K562 (cell line): ENCODE data around the gene DNMT1. TPM values are rescaled to one million over a fixed set of nuclear protein-coding genes. Genes with fewer than 3 reads are reported as not detected.

Source experiments
- ATAC-seq: fragments of 200-7000 bp; cut with Tn5 transposase; 3 replicates; pipeline ENCODE4 v1.9.1; 2020; ENCODE audit warnings: moderate library complexity
- BruUV-seq: library from RNA; stranded (reverse); fragments of 400-500 nt; replicated peaks from 2 replicates; lab custom pipeline; 2021; lab: Mats Ljungman, UMichigan
- CTCF ChIA-PET: fragments of 300-600 bp; formaldehyde crosslinking; extraction: SDS; loops from one replicate; lab custom pipeline; 2021; ENCODE audit warnings: low intra/inter-chr PET ratio; lab: Yijun Ruan, JAX
- POLR2A ChIA-PET: fragments of 300-600, 350-650 bp; sonication (Branson Sonifier 250); formaldehyde crosslinking; extraction: SDS; loops from one replicate; lab custom pipeline; 2021; ENCODE audit warnings: antibody characterized with exemption, inconsistent platforms; lab: Yijun Ruan, JAX
- DNase-seq, 4 experiments: peaks; one replicate each; pipeline versions ENCODE4 v3.0.0 to v3.0.0-alpha.2; 2011 to 2018; ENCODE audit warnings: low spot score in 3 of 4, mixed read lengths in 3 of 4; ENCODE audit errors: extremely low read depth in 1 of 4
- FAIRE-seq: peaks from 2 replicates; lab custom pipeline; 2011; peaks lifted over from hg19 to GRCh38; lab: Jason Lieb, UNC
- H2AFZ ChIP-seq: 2 replicates; pipeline ENCODE4 v1.6.0; 2011; ENCODE audit warnings: low read depth, low read length, control low read depth, inconsistent platforms
- H3K27ac ChIP-seq: fragments of 200-600 bp; 3 replicates; pipeline ENCODE4 v1.8.0; 2011; ENCODE audit warnings: low read depth, mild to moderate bottlenecking, control low read depth, inconsistent platforms, low read length, moderate library complexity, mixed read lengths; ENCODE audit errors: extremely low read depth
- H3K27me3 ChIP-seq, 2 experiments: fragments of 300-600 bp in 1 of 2; 2 replicates in 1 of 2; 3 replicates in 1 of 2; pipeline versions ENCODE4 v1.6.0 to v1.8.0; 2011; ENCODE audit warnings: inconsistent platforms in 2 of 2, low read length in 2 of 2, mild to moderate bottlenecking in 1 of 2, mixed read lengths in 1 of 2, moderate library complexity in 1 of 2; ENCODE audit not compliant: control insufficient read depth in 2 of 2, insufficient read depth in 2 of 2
- H3K36me3 ChIP-seq: fragments of 300-600 bp; 3 replicates; pipeline ENCODE4 v1.8.0; 2011; ENCODE audit warnings: mild to moderate bottlenecking, low read length, inconsistent platforms; ENCODE audit not compliant: control insufficient read depth, insufficient read depth
- H3K4me1 ChIP-seq, 2 experiments: fragments of 200-600 bp in 1 of 2; replicated peaks in 1 of 2; 2 replicates in 1 of 2; 3 replicates in 1 of 2; pipeline versions ENCODE4 v1.5.1 to v1.8.0; 2011; ENCODE audit warnings: inconsistent platforms in 2 of 2, low read length in 2 of 2, mild to moderate bottlenecking in 1 of 2, mixed read lengths in 1 of 2, moderate library complexity in 1 of 2; ENCODE audit not compliant: control insufficient read depth in 2 of 2, insufficient read depth in 2 of 2
- H3K4me2 ChIP-seq: 2 replicates; pipeline ENCODE4 v1.6.1; 2011; ENCODE audit warnings: low read length, control low read depth, inconsistent platforms, mixed read lengths; ENCODE audit not compliant: insufficient read depth
- H3K4me3 ChIP-seq: fragments of 200-600 bp; sonication (generic), shearing (Covaris generic); 2 replicates; pipeline ENCODE4 v1.5.1; 2016; ENCODE audit warnings: control low read depth, inconsistent platforms
- H3K79me2 ChIP-seq: fragments of 200-600 bp; 3 replicates; pipeline ENCODE4 v1.8.0; 2011; ENCODE audit warnings: low read length, inconsistent platforms; ENCODE audit not compliant: control insufficient read depth, insufficient read depth
- H3K9ac ChIP-seq, 2 experiments: 2 replicates each; pipeline versions ENCODE4 v1.6.0 to v1.6.1; 2011; ENCODE audit warnings: low read depth in 2 of 2, low read length in 2 of 2, control low read depth in 1 of 2, inconsistent platforms in 1 of 2, mild to moderate bottlenecking in 1 of 2, mixed read lengths in 1 of 2; ENCODE audit not compliant: insufficient read depth in 1 of 2
- H3K9me1 ChIP-seq: one replicate; pipeline ENCODE4 v1.6.0; 2011; ENCODE audit warnings: inconsistent platforms, mild to moderate bottlenecking, low read length, moderate library complexity; ENCODE audit not compliant: control insufficient read depth, insufficient read depth
- H3K9me3 ChIP-seq: replicated peaks from 2 replicates; pipeline ENCODE4 v1.5.1; 2011; ENCODE audit warnings: low read depth, low read length, inconsistent platforms; ENCODE audit not compliant: control insufficient read depth, insufficient read depth
- H4K20me1 ChIP-seq: replicated peaks from 2 replicates; pipeline ENCODE4 v1.6.1; 2011; ENCODE audit warnings: low read length, inconsistent platforms, mixed read lengths; ENCODE audit not compliant: control insufficient read depth, insufficient read depth
- ARID2 ChIP-seq: fragments of 450-650 bp; IDR thresholded peaks from 2 replicates; pipeline ENCODE4 v1.6.1; 2017; ENCODE audit warnings: antibody characterized with exemption, mild to moderate bottlenecking
- HLTF ChIP-seq: fragments of 450-650 bp; IDR thresholded peaks from 2 replicates; pipeline ENCODE4 v1.6.1; 2016
- HMGN3 ChIP-seq: IDR thresholded peaks from 2 replicates; pipeline ENCODE4 v1.6.1; 2011; ENCODE audit warnings: borderline replicate concordance, low read depth, mild to moderate bottlenecking, mixed read lengths, low read length; ENCODE audit not compliant: insufficient read length; ENCODE audit errors: extremely low read depth
- HNRNPUL1 ChIP-seq: fragments of 200-400 bp; formaldehyde crosslinking; IDR thresholded peaks from 2 replicates; pipeline ENCODE4 v1.6.1; 2017; ENCODE audit warnings: low read length
- KLF16 ChIP-seq: IDR thresholded peaks from 2 replicates; pipeline ENCODE4 v1.6.1; 2016; ENCODE audit warnings: antibody characterized with exemption
- OTX1 ChIP-seq: fragments of 450-650 bp; formaldehyde crosslinking; IDR thresholded peaks from 2 replicates; pipeline ENCODE4 v1.4.0; 2022; ENCODE audit warnings: mild to moderate bottlenecking
- SIN3A ChIP-seq, 2 experiments: fragments of 150-350 bp in 1 of 2; IDR thresholded peaks; 2 replicates each; pipeline ENCODE4 v1.6.1; 2011 to 2016; ENCODE audit warnings: borderline replicate concordance in 2 of 2, low read depth in 2 of 2, low read length in 2 of 2, mild to moderate bottlenecking in 2 of 2, moderate library complexity in 2 of 2; ENCODE audit not compliant: control insufficient read depth in 1 of 2
- SNIP1 ChIP-seq: fragments of 450-650 bp; IDR thresholded peaks from 2 replicates; pipeline ENCODE4 v1.7.1; 2017; ENCODE audit warnings: low read depth, mild to moderate bottlenecking
- TGIF2 ChIP-seq: sonication (generic); formaldehyde crosslinking; IDR thresholded peaks from 2 replicates; pipeline ENCODE4 v1.8.1; 2022; ENCODE audit warnings: mild to moderate bottlenecking, missing genetic modification reagents, moderate library complexity
- WGBS: fragments of 100-300 bp; shearing (Covaris generic); methylation state at CpG from one replicate; pipeline ENCODE4 v1.1.6; 2016; ENCODE audit warnings: low coverage, mixed read lengths; ENCODE audit not compliant: insufficient coverage; ENCODE audit errors: missing lambda C conversion rate; 5-methylcytosine and 5-hydroxymethylcytosine counted together
- in situ Hi-C: fragments of 300-500 bp; cut with MboI; formaldehyde crosslinking; loops from 4 replicates; pipeline ENCODE4 v1.15.0; 2018; ENCODE audit warnings: inconsistent platforms, mixed read lengths
- intact Hi-C: fragments of 100-400 bp; cut with micrococcal nuclease; formaldehyde crosslinking; loops from 2 replicates; pipeline ENCODE4 v1.14.2; 2022
- polyA plus RNA-seq, 8 experiments: library from polyadenylated mRNA; depleted of rRNA in 4 of 8; stranded (reverse) in 5 of 8; unstranded in 3 of 8; fragments of >200 nt; fragmentation: Nextera tagmentation in 2 of 8; fragmentation: Illumina TruSeq in 1 of 8; extraction: Ambion mirVana in 2 of 8; extraction: Trizol in 1 of 8; gene quantifications; 2 replicates each; pipeline versions ENCODE4 v1.2.1 to v1.2.3, GENCODE V29; 2011 to 2014; ENCODE audit warnings: inconsistent platforms in 1 of 8, missing spikeins in 1 of 8
- total RNA-seq, 7 experiments: library from RNA; depleted of rRNA in 6 of 7; stranded (reverse); fragments of >200 nt in 6 of 7; fragmentation: Illumina TruSeq in 2 of 7; extraction: Trizol in 2 of 7; gene quantifications; 2 replicates each; pipeline versions ENCODE4 v1.2.1 to v1.2.3, GENCODE V29; 2011 to 2021; ENCODE audit warnings: low replicate concordance in 1 of 7
- TF ChIP-seq, protein P1 (sequence below): fragments of 450-650 bp; formaldehyde crosslinking; IDR thresholded peaks from 2 replicates; pipeline ENCODE4 v1.4.0; 2022; ENCODE audit warnings: missing genetic modification characterization
- TF ChIP-seq, protein P2 (sequence below): fragments of 200-800 bp; sonication (Bioruptor generic); IDR thresholded peaks from 2 replicates; pipeline ENCODE4 v1.6.1; 2017; ENCODE audit warnings: missing genetic modification characterization, missing compliant biosample characterization
- TF ChIP-seq, protein P3 (sequence below): sonication (generic); formaldehyde crosslinking; IDR thresholded peaks from 2 replicates; pipeline ENCODE4 v1.8.0; 2022; ENCODE audit warnings: mild to moderate bottlenecking, missing genetic modification reagents, borderline replicate concordance
- TF ChIP-seq, protein P4 (sequence below): fragments of 200-800 bp; sonication (Bioruptor generic); IDR thresholded peaks from 2 replicates; pipeline ENCODE4 v1.6.1; 2017; ENCODE audit warnings: missing genetic modification characterization, missing compliant biosample characterization
- TF ChIP-seq, protein P5 (sequence below): sonication (generic); formaldehyde crosslinking; IDR thresholded peaks from 2 replicates; pipeline ENCODE4 v1.5.0; 2020; ENCODE audit warnings: missing genetic modification reagents

DNMT1 gene
- total and polyA plus RNA-seq, 9 of the 15 experiments (the other 6 are each of a cell fraction or from before 2014, with no cell fraction given), result 80.1 to 271 (median 121) TPM

DNA sequence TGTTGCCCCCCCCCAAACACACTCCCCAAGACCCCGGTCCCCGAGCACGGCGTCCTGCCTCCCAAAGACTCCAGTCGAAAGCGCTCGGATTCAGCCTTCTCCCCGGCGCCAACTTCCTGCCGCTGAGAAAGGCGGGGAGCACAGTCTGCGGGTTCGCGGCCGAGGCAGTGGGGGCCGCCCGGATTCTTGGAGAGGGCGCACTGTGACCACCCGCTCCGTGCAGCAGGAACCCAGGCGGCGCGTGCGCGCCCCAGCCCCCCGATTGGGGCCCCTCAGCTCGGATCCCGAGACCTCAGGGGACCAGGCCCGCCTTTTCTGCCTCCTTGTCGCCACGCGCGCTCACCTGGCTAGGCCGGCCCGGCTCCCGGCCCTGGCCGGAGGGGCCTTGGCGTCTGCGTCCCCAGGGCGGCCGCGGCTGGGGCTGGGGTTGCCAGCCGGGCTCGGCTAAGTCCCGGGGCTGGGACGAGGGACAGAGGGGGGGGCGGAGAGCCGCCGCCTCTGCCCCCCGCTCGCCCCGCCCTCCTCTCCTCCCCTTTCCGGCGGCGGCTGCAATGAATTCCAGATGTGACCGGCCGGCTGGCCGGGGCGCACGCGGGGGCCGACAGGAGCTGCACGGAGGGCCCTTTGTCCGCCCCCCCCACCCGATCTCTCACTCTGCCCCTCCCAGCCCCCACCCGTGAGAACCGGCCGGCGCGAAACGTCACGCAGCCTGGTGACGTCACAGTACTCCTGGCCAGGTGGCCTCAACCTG, 36.3 kb upstream of the DNMT1 start, which contains the start of gene S1PR2:
S1PR2 (minus strand) TSS at position 471 of the 751 bp plus-strand sequence. CDS start 6,426 bp downstream, outside the sequence.
- peak; percentile 92 for ATAC-seq
- in situ Hi-C loops, result no loop called here
- H3K4me2 ChIP-seq, result peak within 1 kb of the TSS; percentile 81
- H2AFZ ChIP-seq, result peak within 1 kb of the TSS; percentile 93
- H3K27ac ChIP-seq, result peak within 1 kb of the TSS; percentile 83
- no peaks in the 10 kb centered on the region for H3K9me1 ChIP-seq
- peak within 1 kb of the TSS; percentile 77 to 98 for H3K9ac ChIP-seq
- DNase-seq, result peak; percentile 92 to 95 (median 93)
- intact Hi-C loops, result no loop called here
- CTCF ChIA-PET, result no interaction called here
- under 1% methylated on average over 28 of the region's 73 CpGs for WGBS
- peak within 1 kb of the TSS; percentile 91 for H3K4me3 ChIP-seq
- H4K20me1 ChIP-seq, result 0 out of 2 replicates have a peak, but pooled peaks cover 4% of the 10 kb centered on the region
- peaks cover 22 to 36% of the 10 kb centered on the region in 2 experiments; a peak in 4 of 5 replicates for H3K4me1 ChIP-seq
- POLR2A ChIA-PET, result interaction anchor here (0.6 to 1.0 kb wide), 5 partner anchors 11 to 298 kb away, joined by 3 to 5 read pairs (median 3); no protein-coding TSS in a partner anchor
- peaks cover 17% of the 10 kb centered on the region for H3K79me2 ChIP-seq
- H3K36me3 ChIP-seq, result no peaks in the 10 kb centered on the region
- H3K27me3 ChIP-seq, result no peaks in the 10 kb centered on the region
- H3K9me3 ChIP-seq, result no peaks in the 10 kb centered on the region
- no peak for FAIRE-seq
- BruUV-seq, result no TSS peak
- TF ChIP-seq, protein P1, sequence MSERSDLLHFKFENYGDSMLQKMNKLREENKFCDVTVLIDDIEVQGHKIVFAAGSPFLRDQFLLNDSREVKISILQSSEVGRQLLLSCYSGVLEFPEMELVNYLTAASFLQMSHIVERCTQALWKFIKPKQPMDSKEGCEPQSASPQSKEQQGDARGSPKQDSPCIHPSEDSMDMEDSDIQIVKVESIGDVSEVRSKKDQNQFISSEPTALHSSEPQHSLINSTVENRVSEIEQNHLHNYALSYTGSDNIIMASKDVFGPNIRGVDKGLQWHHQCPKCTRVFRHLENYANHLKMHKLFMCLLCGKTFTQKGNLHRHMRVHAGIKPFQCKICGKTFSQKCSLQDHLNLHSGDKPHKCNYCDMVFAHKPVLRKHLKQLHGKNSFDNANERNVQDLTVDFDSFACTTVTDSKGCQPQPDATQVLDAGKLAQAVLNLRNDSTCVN (CRISPR knock-in tag), result no peak
- TF ChIP-seq, protein P2, sequence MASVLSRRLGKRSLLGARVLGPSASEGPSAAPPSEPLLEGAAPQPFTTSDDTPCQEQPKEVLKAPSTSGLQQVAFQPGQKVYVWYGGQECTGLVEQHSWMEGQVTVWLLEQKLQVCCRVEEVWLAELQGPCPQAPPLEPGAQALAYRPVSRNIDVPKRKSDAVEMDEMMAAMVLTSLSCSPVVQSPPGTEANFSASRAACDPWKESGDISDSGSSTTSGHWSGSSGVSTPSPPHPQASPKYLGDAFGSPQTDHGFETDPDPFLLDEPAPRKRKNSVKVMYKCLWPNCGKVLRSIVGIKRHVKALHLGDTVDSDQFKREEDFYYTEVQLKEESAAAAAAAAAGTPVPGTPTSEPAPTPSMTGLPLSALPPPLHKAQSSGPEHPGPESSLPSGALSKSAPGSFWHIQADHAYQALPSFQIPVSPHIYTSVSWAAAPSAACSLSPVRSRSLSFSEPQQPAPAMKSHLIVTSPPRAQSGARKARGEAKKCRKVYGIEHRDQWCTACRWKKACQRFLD (CRISPR knock-in tag), result 0 out of 2 replicates have a peak, but pooled peaks have one; percentile 73
- TF ChIP-seq, protein P3, sequence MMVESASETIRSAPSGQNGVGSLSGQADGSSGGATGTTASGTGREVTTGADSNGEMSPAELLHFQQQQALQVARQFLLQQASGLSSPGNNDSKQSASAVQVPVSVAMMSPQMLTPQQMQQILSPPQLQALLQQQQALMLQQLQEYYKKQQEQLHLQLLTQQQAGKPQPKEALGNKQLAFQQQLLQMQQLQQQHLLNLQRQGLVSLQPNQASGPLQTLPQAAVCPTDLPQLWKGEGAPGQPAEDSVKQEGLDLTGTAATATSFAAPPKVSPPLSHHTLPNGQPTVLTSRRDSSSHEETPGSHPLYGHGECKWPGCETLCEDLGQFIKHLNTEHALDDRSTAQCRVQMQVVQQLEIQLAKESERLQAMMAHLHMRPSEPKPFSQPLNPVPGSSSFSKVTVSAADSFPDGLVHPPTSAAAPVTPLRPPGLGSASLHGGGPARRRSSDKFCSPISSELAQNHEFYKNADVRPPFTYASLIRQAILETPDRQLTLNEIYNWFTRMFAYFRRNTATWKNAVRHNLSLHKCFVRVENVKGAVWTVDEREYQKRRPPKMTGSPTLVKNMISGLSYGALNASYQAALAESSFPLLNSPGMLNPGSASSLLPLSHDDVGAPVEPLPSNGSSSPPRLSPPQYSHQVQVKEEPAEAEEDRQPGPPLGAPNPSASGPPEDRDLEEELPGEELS (CRISPR knock-in tag), result no peak
- TF ChIP-seq ARID2, result no peak
- peak in 1 of 2 experiments; percentile 35; a peak in 1 of 4 replicates for TF ChIP-seq SIN3A (IDR thresholded peaks at IDR 0.05; ENCODE audit: borderline replicate concordance in 2 of 2, control insufficient read depth in 1 of 2, low read depth in 2 of 2, low read length in 2 of 2)
- TF ChIP-seq SNIP1, result no peak
- TF ChIP-seq OTX1 (CRISPR knock-in tag), result no peak
- TF ChIP-seq HNRNPUL1, result no peak
- TF ChIP-seq, protein P4, sequence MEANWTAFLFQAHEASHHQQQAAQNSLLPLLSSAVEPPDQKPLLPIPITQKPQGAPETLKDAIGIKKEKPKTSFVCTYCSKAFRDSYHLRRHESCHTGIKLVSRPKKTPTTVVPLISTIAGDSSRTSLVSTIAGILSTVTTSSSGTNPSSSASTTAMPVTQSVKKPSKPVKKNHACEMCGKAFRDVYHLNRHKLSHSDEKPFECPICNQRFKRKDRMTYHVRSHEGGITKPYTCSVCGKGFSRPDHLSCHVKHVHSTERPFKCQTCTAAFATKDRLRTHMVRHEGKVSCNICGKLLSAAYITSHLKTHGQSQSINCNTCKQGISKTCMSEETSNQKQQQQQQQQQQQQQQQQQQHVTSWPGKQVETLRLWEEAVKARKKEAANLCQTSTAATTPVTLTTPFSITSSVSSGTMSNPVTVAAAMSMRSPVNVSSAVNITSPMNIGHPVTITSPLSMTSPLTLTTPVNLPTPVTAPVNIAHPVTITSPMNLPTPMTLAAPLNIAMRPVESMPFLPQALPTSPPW (CRISPR knock-in tag), result peak; percentile 99
- peak; percentile 73 for TF ChIP-seq KLF16
- no peak for TF ChIP-seq HLTF
- TF ChIP-seq, protein P5, sequence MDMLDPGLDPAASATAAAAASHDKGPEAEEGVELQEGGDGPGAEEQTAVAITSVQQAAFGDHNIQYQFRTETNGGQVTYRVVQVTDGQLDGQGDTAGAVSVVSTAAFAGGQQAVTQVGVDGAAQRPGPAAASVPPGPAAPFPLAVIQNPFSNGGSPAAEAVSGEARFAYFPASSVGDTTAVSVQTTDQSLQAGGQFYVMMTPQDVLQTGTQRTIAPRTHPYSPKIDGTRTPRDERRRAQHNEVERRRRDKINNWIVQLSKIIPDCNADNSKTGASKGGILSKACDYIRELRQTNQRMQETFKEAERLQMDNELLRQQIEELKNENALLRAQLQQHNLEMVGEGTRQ (CRISPR knock-in tag), result no peak
- TF ChIP-seq HMGN3, result peak; percentile 65
- no peak for TF ChIP-seq TGIF2
